GM18520 (cell line): Measurements from ENCODE around the gene FMNL3.
"Not testable (repeated sequence)": the region's sequence is repeated elsewhere in the genome, so short reads cannot be mapped to it uniquely, and the experiment has no call there.

Experiments
- ATAC-seq: cut with Tn5 transposase; IDR thresholded peaks from one replicate; pipeline ENCODE4 v1.9.1; 2021; ENCODE audit not compliant: unreplicated experiment

FMNL3 gene

DNA sequence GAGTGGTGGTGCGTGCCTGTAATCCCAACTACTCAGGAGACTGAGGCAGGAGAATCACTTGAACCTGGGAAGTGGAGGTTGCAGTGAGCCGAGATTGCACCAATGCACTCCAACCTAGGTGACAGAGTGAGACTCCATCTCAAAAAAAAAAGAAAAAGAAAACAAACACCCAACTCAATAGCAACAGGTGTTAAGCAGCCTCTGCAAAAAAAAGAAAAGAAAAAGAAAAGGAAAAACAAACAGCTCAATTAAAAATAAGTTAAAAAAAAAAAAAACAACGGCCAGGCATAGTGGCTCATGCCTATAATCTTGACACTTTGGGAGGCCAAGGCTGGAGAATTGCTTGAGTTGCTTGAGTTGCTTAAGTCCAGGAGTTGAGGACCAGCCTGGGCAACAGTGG, 10.6 kb upstream of the FMNL3 start:
- ATAC-seq, result not testable (repeated sequence)

DNA sequence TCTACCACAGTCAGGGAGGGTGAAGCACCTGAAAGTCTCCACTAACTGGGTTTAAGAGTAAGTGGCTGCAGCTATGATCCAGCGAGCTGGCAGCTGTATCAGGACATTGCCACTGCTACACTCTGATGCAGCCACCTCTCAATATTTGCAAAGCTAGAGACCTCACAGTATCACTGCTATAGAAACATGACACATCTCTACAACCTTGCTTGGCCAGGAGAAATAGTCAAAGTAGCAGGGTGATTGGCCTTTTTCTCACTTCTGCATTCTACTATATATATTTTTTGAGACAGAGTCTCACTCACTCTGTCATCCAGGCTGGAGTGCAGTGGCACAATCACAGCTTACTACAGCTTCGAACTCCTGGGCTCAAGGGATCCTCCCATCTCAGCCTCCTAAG, 9.3 kb upstream of the FMNL3 start:
- peak; percentile 61 for ATAC-seq

DNA sequence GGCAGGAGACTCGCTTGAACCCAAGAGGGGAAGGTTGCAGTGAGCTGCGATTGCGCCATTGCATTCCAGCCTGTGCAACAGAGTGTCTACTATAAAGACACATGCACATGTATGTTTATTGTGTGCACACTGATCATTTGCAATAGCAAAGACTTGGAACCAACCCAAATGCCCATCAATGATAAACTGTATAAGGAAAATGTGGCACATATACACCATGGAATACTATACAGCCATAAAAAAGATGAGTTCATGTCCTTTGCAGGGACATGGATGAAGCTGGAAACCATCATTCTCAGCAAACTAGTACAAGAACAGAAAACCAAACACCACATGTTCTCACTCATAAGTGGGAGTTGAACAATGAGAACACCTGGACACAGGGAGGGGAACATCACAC, 6.7 kb upstream of the FMNL3 start:
- not testable (repeated sequence) for ATAC-seq

DNA sequence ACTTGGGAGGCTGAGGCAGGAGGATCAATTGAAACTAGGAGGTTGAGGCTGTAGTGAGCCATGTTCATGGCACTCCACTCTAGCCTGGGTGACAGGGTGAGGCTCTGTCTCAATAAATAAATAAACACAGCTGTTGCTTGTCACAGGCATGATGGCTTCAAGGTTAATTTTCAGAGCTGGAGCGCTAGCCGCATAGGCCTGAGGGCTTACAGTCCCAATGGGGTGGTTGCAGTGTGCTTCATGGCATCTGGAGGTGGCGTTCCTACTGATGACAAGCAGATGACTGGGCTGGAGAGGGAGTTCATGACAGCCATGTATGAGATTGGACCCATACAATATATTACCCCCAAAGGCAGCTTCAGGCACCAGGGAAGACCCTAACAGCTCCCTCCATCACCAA, 1.6 kb upstream of the FMNL3 start:
- no peak for ATAC-seq

DNA sequence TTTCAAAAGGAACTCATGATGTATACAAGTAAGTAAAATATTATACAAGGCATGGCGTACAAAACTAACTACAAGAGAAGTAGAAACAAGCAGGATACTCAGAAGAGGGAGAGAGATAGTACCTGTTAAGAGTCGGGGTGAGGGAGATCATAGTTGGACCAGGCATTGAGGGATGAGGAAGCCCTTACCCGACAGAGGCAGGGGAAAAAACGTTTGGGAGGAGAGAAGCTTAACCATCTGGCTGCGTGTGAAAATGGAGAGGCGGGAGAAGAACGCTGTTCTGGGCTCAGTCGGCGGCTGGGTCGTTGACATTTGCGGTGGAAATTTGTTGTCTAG, 575 bp upstream of the FMNL3 start:
- no peak for ATAC-seq

DNA sequence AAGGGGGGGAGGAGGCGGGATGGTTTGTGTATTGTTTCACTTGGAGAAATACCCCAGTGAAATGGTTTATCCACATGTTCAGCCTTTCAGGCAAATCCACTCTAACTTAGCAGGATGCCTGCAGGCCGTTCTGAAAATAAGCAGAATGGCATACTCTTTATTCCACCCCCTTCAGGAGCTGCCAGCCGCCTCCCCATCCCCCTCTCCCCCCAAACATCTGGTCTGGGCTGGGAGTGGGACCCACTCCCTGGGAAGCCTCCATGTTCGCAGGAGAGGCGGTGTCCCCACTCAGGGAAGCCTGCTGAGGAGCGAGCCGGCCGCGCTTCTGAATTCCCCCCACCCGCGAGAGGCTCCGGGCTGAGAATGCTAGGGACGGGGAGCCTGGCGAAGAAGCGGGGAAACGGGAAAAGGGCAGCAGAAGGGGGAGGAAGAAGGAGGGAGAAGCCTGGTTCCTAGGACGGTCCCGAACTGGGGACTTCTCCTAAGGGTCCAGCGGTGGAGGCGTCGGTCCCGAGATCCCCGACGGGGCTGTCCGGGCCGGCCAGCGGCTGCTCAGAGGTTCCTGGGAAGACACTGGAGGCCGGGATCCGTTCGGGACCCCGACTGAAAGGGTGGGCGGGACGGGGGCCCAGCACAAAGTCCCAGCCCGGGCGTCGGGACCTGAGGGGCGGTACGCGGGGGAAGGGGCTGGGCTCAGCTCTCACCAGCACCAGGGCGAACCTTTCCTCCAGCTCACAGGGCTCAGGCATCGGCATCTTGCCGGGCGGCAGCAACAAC, 666 bp downstream of the FMNL3 start:
- peak; percentile 1 for ATAC-seq

DNA sequence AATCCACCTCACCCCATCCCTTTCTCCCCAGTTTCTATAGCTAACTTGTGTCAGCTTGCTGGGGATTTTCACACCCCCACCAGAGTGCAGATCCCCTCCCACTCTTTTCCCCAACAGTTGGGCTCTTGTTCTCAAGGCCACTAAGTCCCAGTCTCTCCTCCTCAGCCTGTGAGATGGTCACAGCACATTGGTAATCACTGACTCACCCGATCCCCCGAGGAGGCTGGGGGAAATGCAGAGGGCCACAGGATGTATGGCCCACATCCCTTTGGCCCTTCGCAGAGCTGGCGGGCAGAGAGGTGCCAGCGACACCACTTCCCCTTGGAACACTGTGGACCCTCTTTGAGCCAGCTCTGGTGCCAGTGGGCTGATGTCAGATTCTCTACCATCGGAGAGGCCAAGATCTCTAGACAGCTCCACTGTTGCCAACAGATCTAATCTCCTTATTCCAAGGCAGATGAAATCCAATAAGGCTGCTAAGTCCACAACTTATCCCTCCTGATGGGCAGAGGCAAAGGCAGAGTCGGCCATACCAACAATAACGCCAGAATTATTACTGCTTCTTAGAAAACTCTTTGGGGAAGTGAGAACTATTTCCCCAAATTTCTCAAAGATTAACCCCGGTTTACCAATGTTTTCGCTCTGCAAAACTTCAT, 1.6 kb downstream of the FMNL3 start:
- ATAC-seq, result no peak

DNA sequence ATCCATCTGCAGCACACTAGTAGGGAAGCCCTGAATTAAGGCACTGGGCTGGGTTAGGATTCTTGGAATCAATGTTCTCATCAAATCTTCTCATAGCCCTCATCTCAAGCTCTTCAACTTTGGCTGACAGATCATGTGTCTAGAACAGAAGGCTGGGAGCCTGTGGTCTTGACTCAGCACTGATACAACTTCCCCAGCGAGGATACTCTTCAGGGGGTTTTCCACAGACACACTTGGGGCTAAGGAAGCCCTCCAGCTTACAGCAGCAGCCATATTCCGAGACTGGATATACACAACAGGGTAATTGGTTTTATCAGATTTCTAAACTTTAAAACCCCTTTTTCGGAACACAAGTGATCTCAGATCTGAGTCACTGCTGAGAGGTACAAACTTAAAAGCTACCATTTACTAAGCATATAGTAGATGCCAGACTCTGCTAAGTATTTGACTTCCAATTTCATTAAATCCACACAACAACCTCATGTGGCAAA, 3.5 kb downstream of the FMNL3 start:
- ATAC-seq, result no peak

DNA sequence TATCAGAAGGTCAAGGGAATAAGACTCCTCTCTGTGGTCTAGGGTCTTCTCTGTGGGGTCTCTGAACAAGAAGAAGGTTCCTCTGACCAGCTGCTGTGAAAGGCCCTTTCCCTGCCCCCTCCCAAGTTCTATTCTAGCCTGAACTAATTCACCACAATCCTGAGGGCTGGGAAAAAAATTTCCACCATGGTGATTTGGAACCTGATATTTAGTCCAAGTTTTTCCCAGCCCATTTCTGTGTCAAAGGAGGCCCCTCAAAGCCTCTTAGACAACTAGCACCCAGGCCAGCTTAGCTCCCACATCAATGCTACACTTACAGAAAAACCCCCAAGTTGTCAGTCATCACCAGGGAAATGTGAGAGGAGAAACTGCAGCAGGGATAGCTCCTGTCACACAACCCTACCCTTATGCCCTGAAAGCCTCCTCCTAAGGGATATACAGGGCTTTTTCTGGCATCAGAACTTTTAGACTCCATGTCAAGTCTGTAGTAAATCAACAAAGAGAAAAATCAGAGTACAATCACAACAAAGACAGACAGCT, 4.5 kb downstream of the FMNL3 start:
- no peak for ATAC-seq

DNA sequence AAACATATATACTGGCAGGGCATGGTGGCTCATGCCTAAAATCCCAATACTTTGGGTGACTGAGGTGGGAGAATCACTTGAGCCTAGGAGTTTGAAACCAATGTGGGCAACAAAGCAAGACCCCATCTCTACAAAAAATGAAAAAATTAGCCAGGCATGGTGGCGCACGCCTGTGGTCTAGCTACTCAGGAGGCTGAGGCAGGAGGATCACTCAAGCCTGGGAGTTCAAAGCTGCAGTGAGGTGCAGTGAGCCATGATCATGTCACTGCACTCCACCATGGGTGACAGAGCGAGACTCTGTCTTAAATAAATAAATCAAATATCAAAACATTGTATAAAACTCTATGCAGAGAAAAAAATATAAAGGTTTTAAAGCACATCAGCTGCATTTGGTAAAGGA, 5.2 kb downstream of the FMNL3 start:
- no peak for ATAC-seq

DNA sequence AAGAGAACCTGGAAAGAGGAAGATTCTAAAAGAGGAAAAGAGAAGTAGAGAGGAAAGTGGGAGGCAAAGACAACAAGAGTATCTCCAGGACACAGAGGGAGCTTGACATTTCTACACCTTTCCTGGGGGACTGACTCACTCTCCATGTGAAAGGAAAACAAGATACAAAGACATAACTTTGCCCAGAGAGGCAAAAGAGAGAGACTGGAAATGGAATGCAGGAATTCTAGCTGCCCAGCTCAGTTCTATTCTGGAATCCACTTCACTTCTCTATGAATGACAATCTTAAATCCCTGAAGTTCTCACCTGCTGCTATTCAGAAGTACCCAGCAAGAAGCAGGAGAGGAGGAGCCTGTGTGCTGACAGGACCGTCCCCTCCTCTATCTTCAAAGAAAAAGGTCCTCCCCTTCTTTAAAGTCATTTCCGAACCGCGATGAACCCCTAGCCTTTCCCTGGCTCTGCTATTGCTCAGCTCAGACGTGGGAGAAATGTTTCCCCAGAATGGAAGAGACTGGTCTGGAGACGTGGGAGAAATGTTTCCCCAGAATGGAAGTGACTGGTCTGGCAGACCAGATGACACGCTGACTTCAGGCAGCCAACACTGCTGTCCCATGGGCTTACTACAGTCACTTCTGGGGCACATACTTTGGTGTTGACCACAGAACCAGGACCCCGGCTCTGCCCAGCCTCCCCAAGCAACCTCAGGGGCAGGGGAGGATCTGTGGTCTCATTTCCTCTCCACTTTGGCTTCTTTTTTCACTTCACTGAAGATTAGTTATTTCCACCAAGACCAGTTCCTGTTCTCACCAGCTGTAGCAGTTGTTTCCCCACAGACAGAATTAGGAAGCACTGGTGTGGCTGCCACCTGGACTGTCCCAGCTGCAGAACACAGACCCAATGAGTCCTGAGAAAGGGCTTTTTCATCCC, 8.3 kb downstream of the FMNL3 start:
- ATAC-seq, result peak; percentile 75

DNA sequence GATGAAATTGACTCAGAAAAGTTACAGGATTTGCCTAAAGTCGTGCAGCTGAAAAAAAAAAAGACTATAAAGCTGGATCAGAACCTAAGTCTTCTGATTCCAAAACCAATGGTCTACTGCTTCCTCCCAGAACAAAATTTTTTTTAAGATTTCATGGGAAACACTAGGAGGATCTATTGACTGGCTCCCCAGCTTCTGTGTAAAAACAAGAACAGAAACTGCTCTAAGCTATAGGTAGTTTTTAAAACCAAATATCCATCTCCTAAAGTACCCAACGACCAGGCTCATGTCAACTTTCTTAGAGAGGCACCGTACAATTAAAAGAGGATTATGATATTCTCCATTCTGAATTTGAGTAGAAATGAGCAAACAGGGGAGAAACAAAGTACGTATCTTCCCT, 9.4 kb downstream of the FMNL3 start:
- no peak for ATAC-seq

DNA sequence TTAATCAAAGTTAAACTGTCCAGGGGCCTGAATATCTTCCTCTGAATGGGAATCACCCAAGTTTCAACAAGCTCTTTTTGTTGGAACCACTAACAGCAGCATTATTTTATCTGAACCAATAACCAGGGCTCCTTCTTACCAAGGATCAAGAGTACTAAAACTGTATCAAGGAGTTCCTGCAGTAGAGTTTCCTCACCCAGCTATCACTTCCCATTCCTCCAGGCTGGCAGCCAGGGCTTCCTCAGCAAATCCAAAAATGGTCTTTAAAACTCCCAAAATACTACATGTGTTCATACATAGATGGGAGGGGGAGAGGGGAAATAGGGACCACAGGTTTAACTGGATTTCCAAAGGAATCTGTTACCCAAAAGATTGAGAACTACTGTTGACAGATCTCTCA, 10.5 kb downstream of the FMNL3 start:
- no peak for ATAC-seq

DNA sequence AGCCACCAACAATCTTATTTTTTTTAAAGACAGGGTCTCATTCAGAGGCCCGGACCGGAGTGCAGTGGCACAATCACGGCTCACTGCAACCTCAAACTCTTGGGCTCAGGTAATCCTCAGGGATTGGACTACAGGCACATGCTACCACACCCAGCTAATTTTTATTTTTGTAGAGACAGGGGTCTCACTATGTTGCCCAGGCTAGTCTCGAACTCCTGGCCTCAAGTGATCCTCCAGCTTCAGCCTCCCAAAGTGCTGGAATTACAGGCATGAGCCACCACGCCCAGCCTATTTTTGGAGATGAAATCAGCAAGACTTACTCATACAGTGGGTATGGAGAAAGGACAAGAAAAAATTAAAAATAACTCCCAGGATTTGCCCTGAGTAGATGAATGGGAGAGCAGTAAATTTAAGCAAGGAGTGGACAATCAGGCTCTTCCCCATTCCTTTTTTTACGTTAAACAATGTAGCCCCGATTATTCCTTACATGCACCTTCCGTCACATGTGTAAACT, 13.2 kb downstream of the FMNL3 start:
- ATAC-seq, result no peak

DNA sequence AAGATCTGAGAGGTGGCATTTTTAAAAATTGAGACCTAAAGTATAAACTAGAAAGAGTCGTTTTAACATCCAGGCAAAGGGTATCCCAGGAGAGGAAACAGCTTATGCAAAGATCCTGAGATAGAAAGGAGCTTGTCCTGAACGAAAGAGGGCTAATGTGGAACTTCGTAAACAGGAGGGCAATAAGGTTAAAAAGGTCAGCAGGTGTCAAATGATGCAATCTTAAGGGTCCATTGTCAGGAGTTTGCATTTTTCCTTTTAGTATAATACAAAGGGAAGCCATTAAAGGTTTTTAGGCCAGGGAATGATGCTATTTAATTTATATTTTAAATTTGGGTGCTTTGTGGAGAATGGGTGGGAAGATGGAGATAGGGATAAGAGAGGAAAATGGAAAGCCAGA, 14.4 kb downstream of the FMNL3 start:
- ATAC-seq, result no peak

DNA sequence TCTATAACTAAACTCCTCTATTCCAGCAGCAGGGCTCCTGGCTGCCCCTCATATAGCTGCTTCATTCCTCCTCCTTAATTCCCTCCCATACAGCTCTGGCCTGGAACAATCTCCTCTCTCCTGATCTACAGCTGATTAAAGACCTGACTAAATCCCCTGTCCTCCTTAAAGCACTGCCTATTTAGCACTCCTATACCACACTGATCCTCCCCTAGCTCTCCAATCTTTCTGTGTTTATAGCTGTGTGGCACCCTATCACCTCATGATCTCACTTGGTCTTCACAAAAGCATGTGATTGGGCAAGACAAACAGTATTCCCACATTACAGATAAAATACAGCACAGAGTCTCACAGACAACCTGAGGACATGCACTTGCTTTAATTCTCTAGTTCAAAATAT, 17.4 kb downstream of the FMNL3 start:
- no peak for ATAC-seq

DNA sequence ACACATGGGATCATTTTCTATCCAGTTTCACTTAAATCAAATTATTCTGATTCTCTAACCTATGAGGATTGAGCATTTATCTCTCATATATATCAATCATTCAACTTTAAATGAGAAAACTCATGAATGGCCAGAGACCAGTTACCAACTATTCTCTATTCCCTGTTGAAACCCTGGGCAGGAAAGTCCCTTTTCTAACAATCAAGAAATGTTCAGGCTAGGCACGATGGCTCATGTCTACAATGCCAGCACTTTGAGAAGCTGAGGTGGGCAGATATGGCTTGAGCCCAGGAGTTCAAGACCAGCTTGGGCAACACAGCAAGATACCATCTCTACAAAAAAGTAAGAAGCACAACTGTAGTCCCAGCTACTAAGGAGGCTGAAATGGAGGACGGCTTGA, 18.0 kb downstream of the FMNL3 start:
- ATAC-seq, result no peak

DNA sequence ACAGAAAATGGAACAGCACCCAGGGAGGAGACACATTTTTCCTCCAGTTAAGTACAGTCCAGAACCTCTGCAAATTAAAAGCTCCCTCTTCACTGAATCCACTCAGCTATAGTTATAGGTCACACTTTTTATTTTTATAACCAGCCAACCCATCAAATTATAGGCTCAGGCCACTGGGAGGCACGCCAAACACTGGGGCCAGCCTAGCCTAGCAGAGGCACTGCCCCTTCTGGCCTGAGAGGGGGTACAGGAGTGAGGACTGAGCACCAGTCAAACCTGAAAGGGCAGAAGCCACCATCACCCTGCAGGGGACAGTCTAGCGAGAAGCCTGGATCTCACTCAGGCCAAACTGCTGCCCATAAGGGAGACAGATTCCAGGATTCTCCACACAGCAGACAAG, 19.3 kb downstream of the FMNL3 start:
- ATAC-seq, result no peak

DNA sequence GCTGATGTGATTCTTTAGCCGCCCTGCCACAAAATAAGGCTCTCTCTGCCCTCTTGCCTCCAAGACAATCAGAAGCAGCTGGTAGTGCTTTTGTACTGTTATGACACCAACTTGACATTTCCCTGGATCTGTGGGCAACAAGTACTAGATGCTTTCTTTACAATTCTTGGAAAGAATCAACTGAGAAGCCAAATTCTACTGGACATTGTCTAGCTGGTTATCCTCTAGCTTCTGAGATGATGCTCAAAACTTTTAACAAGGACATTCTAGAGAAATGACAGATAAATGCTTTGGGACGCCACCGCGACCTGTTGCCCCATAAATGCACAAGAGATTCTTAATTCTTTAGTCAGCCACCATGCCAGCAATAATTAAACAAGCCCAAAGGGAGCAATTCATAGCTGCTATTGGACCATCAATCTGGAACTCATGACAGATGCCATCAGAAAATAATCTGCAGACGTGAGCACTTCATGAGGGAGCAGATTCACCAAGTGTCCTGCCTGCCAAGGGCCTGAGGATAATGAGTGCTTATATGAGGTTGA, 22.8 kb downstream of the FMNL3 start:
- no peak for ATAC-seq

DNA sequence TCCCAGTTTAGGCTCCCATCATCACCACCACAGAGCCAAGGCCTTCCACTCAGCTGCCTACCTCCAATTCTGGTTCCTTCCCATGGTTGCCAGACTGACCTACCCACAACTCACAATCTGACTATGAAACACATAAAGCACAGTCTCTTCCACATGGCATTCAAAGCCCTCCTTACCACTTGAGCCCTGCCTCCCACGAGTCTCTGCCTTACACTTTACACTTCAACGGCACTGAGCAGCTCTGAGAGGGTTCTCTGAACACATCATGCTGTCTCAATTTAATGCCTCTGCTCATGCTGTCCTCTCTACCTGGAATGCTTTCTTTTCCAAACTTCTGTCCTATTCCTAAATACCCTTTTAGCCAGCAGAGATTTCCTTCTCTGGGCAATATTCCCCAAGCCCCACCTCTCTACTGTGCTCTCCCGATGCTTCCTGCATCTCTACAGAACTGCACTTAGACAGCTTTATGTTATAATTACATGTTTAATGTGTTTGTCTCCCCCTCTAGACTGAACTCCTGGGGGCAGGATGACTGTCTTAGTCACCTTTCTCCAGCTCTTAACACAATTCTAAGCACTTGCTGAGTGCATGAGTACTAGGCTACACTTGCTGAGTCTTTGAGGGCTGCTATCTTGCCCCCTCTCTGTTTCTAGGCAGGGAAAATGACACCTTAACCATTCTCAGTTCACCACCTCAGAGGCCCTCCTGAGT, 23.5 kb downstream of the FMNL3 start:
- ATAC-seq, result no peak
